Measurements from ENCODE around the gene TMEM61. TPM values are rescaled to one million over a fixed set of nuclear protein-coding genes. Genes with fewer than 3 reads are reported as not detected.

TMEM61 gene
- total RNA-seq, 1 experiment from 2014 or later: 5.0 TPM

- H2AFZ ChIP-seq: no peak overlapping the region
- DNase-seq: no peak
- no peak overlapping the region for H3K27ac ChIP-seq
- H3K27me3 ChIP-seq (ENCODE audit: insufficient read depth, low read depth): no peaks in the 10 kb centered on the region
- H3K4me3 ChIP-seq: no peak overlapping the region
- peaks cover 10% of the 10 kb centered on the region; the same call in 1 of the 2 replicates for H3F3A ChIP-seq (ENCODE audit: insufficient read depth, low read depth)
- no TSS peak for BruUV-seq (replicated peaks)
- no peaks in the 10 kb centered on the region for H3K9me2 ChIP-seq (ENCODE audit: insufficient read depth)
- no peaks in the 10 kb centered on the region for H3K36me3 ChIP-seq (ENCODE audit: low read depth)
- no peak for TF ChIP-seq EZH2 (IDR thresholded peaks at IDR 0.05; ENCODE audit: low read depth)
- CTCF ChIA-PET: interaction anchor here (0.6 kb wide), 1 partner anchor 1024 kb away, joined by 7 read pairs; no protein-coding TSS in a partner anchor
- peaks cover 29% of the 10 kb centered on the region for H3K4me1 ChIP-seq (replicated peaks; ENCODE audit: insufficient read depth)
- intact Hi-C loops (cut with micrococcal nuclease; ENCODE audit: unreplicated experiment): no loop called here
- H3K4me2 ChIP-seq: no peak overlapping the region
- POLR2A ChIA-PET (ENCODE audit: unreplicated experiment): no interaction called here
- H3K9me3 ChIP-seq (ENCODE audit: insufficient read depth, low read depth): no peaks in the 10 kb centered on the region
- no peaks in the 10 kb centered on the region for H4K20me1 ChIP-seq (ENCODE audit: insufficient read depth)
- H3K79me2 ChIP-seq (ENCODE audit: low read depth): no peaks in the 10 kb centered on the region
Measured at GRCh38 chr1:54982739-54983138, 2.3 kb downstream of the TMEM61 start.

- no peaks in the 10 kb centered on the region for H3K27me3 ChIP-seq (ENCODE audit: insufficient read depth, low read depth)
Measured at GRCh38 chr1:54984131-54984842, 3.9 kb downstream of the TMEM61 start.

GRCh38 chr1:54985556-54985955, 5.1 kb downstream of the TMEM61 start:
- POLR2A ChIA-PET (ENCODE audit: unreplicated experiment): interaction anchor here (0.6 kb wide), 1 partner anchor 12 kb away, joined by 4 read pairs; no protein-coding TSS in a partner anchor
- Histone ChIP-seq H3K9me3 (ENCODE audit: insufficient read depth, low read depth) (no peaks in the 10 kb centered on the region), H2AFZ (no peak overlapping the region), H3K4me1 (replicated peaks; ENCODE audit: insufficient read depth) (peaks cover 33% of the 10 kb centered on the region), H3K9me2 (ENCODE audit: insufficient read depth) (no peaks in the 10 kb centered on the region), H4K20me1 (ENCODE audit: insufficient read depth) (no peaks in the 10 kb centered on the region), H3K79me2 (ENCODE audit: low read depth) (no peaks in the 10 kb centered on the region), H3K27ac (no peak overlapping the region), H3K4me2 (no peak overlapping the region), H3K4me3 (no peak overlapping the region), H3K36me3 (ENCODE audit: low read depth) (no peaks in the 10 kb centered on the region), H3K27me3 (ENCODE audit: insufficient read depth, low read depth) (no peaks in the 10 kb centered on the region), H3F3A (ENCODE audit: insufficient read depth, low read depth) (peaks cover 16% of the 10 kb centered on the region; the same call in 1 of the 2 replicates)
- no peak for DNase-seq
- TF ChIP-seq CTCF (conservative IDR thresholded peaks at IDR 0.05): no peak
- no peak for TF ChIP-seq EZH2 (IDR thresholded peaks at IDR 0.05; ENCODE audit: low read depth)
- no TSS peak for BruUV-seq (replicated peaks)
- intact Hi-C loops (cut with micrococcal nuclease; ENCODE audit: unreplicated experiment): no loop called here
- CTCF ChIA-PET: no interaction called here

More at GRCh38 chr1:54984131-54984842, 3.9 kb downstream of the TMEM61 start:
- no peaks in the 10 kb centered on the region for H3K79me2 ChIP-seq (ENCODE audit: low read depth)
- H3K9me3 ChIP-seq (ENCODE audit: insufficient read depth, low read depth): no peaks in the 10 kb centered on the region
- ChIA-PET POLR2A (ENCODE audit: unreplicated experiment) (no interaction called here), CTCF (interaction anchor here (0.7 to 1.1 kb wide), 2 partner anchors 39 to 96 kb away, joined by 3 read pairs; no protein-coding TSS in a partner anchor)
- no peaks in the 10 kb centered on the region for H3K36me3 ChIP-seq (ENCODE audit: low read depth)
- H2AFZ ChIP-seq: no peak overlapping the region
- H3K4me3 ChIP-seq: no peak overlapping the region
- intact Hi-C loops (cut with micrococcal nuclease; ENCODE audit: unreplicated experiment): no loop called here
- no peak for DNase-seq
- peaks cover 8% of the 10 kb centered on the region; the same call in 1 of the 2 replicates for H3F3A ChIP-seq (ENCODE audit: insufficient read depth, low read depth)
- H3K27ac ChIP-seq: no peak overlapping the region
- no peaks in the 10 kb centered on the region for H4K20me1 ChIP-seq (ENCODE audit: insufficient read depth)
- H3K4me2 ChIP-seq: no peak overlapping the region
- BruUV-seq (replicated peaks): no TSS peak
- H3K4me1 ChIP-seq (replicated peaks; ENCODE audit: insufficient read depth): peaks cover 29% of the 10 kb centered on the region
- no peaks in the 10 kb centered on the region for H3K9me2 ChIP-seq (ENCODE audit: insufficient read depth)
- TF ChIP-seq CTCF (conservative IDR thresholded peaks at IDR 0.05) (no peak), EZH2 (IDR thresholded peaks at IDR 0.05; ENCODE audit: low read depth) (no peak)
